DMS 273 treated with DMSO at 0.1 percent for 48 hours (cell line): ENCODE data around the gene NOL12.
"Not testable (repeated sequence)": the region's sequence is repeated elsewhere in the genome, so short reads cannot be mapped to it uniquely, and the experiment has no call there.

Experiments
- DNase-seq: peaks from one replicate; lab custom pipeline; 2025; lab: John Stamatoyannopoulos, UW

The NOL12 gene

DNA sequence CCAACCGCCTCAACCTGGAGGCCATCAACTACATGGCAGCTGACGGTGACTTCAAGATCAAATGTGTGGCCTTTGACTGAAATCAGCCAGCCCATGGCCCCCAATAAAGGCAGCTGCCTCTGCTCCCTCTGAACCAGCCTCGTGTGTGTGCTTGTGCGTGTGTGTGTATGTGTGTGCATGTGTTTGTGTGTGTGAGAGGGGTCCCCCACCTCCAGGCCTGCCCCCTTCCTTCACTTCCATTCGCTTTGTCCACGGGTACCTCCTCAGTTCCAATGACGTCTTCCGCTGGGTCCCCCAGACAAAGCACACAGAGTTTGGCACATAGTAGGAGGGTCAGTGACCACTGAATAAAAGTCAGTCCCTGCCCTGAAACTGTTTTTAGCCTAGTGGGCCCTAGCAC is 6.5 kb upstream of the NOL12 start:
- no peak for DNase-seq

GRCh38 chr22:37680191-37680851 is 5.8 kb upstream of the NOL12 start:
- DNase-seq, result no peak

- DNase-seq, result no peak
These were observed 5.1 kb upstream of the NOL12 start for GRCh38 chr22:37681001-37681424.

- DNase-seq, result peak; percentile 4
These were observed 4.5 kb upstream of the NOL12 start for GRCh38 chr22:37681556-37682049.

DNA sequence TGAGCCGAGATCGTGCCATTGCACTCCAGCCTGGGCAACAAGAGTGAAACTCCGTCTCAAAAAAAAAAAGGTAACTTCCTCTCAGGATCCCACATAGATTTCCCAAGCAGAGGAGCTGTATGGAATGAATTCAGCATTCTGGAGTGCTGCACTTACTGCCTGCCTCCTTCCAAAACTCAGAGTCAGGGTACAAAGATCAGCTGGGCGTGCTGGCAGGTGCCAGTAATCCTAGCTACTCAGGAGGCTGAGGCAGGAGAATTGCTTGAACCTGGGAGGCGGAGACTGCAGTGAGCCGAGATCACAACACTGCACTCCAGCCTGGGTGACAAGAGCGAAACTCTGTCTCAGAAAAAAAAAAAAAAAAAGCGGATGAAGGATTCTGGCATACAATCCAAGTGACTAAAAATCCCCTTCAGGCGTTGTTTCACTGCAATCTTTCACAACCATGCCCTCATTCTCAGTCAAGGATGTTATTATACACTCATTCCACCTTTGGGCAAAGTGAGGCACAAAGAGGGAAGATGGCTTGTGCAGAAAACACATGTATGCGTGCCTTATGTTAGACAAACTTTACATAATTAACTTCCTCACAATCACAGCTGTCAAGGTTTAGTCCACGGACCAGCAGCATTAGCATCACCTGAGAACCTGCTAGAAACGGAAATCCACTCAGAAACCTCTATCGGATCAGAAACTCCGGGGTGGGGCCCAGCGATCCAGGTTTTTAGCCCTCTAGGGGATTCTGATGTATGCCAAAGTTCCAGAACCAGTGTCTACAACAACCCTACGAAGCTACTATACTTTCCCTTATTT is 1.1 kb upstream of the NOL12 start:
- DNase-seq, result no peak

DNA sequence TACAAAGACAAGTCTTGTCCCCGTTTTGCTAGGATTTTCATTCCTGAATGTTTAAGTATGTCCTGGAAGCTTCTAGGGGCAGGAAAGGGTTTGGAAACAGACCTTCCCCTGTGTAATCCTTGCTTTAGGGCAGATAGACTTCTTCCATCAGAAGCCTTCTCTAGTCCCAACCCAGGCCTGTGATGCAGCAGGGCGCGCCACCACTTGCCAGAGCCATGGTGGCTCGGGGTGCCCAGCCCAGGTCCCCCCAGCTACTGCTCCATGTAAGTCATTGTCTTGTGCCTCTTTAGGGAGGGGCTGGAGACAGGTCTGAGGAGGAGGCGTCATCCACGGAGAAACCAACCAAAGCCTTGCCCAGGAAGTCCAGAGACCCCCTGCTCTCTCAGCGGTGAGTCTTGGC is 4.3 kb downstream of the NOL12 start:
- no peak for DNase-seq

GRCh38 chr22:37690901-37691504 is 4.9 kb downstream of the NOL12 start:
- DNase-seq, result no peak

GRCh38 chr22:37692627-37693285 is 6.6 kb downstream of the NOL12 start:
- DNase-seq, result no peak

- DNase-seq, result not testable (repeated sequence)
These were observed 8.0 kb downstream of the NOL12 start for GRCh38 chr22:37694131-37694530.

GRCh38 chr22:37696260-37696656 is 10.1 kb downstream of the NOL12 start:
- DNase-seq, result not testable (repeated sequence)

DNA sequence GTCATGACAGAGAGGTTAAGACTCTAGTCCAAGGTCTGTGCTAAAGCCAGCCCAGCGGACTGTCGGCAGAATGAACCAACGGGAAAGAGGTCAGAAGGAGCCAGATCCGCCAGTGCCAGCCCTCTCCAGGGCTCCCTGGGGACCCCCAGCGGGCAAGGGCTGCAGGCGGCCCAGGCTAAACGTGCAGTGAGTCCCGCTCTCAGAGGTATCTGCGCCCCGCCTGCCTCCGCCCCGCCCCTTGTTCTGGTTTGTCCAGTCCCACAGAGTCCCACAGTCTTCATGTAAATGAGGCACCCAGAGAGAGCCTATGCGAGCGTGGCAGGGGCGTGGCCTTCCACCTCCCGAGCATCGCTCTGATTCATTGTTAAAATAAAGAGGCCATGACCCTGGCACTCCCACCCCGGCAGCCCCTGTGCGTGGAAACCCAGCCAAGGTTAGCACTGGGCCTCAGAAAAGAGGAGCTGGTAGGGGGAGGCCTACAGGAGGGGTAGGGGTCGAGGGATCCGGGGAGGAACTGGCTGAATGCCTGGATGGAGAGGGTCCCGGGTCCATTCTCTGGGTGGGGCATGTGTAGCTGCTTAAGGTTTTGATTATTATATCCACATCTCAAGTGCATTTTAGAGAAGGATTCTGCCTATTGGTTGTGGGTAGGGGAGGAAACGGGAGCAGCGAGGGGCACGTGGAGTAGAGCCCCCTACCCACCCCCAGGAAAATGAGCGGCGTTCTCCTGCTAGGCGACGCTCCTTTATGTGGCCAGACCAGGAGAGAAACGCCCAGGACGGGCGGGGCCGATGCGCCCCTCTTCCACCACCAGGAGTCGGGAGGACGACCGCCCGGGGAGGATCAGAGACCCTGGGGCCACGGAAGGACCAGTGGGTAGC is 10.8 kb downstream of the NOL12 start, which contains the start of gene TRIOBP:
Gene TRIOBP, plus strand, starts transcription at position 392 of the 881 bp plus-strand sequence. CDS start 4,318 bp downstream, outside the sequence.
- DNase-seq, result peak; percentile 91

GRCh38 chr22:37697538-37697835 is 11.3 kb downstream of the NOL12 start:
- no peak for DNase-seq

DNA sequence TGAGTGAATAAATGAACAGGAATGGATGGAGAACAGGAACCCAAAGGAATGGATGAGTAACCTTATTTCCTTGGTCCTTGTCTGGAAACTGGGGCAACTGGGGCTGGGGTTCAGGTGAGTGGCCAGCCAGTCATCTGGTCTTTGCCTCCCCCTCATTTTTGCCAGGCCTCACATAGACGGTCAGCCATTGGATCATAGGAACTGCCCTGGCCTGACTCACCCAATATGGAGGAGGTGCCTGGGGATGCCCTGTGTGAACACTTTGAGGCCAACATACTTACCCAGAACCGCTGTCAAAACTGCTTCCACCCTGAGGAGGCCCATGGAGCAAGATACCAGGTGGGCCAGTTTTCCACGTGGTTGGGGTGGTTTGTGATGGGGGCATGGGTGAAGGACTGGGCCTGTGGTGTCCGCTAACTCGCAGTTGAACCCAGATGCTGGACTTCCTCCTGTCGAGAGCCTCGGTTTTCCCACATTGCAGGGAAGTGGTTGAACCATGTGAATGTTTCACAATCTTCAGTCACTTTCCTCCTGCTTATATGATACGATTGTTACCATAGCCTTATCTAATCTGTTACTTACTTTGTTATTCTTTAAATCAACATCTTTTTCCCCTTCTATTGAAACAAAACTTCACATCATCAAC is 15.1 kb downstream of the NOL12 start:
- DNase-seq, result no peak

DNA sequence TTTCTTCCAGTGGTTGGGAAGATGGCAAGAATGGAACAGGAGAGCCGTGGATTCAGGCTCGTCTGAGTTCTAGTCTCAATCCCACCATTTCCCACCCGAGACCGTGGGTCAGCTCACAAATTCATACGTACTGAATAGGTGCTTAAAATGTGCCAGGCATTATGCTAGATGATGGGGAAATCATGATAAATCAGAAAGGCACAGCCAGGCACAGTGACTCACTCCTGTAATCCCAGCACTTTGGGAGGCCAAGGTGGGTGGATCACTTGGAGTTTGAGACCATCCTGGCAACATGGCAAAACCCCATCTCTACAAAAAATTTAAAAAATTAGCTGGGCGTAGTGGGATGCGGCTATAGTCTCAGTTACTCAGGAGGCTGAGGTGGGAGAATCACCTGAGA is 17.8 kb downstream of the NOL12 start:
- no peak for DNase-seq

- no peak for DNase-seq
These were observed 18.5 kb downstream of the NOL12 start for GRCh38 chr22:37704645-37705044.

GRCh38 chr22:37705205-37705604 is 19.1 kb downstream of the NOL12 start:
- DNase-seq, result no peak

GRCh38 chr22:37708580-37709444 is 22.7 kb downstream of the NOL12 start:
- no peak for DNase-seq

DNA sequence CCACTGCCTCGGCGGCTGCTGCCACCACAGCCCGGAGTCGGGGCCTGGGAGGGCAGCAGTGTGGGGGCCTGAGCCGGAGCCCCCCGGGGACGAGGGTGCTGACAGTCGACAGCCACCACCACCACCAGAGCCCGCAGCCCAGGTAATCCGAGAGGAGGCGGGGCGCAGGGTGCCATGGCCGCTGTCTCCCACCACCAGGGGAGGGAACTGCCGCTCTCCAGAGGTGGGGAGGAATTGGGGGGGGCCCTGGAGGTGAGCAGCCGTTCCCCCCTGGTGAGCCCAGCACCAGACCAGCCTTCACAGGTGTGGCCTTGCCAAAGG is 23.3 kb downstream of the NOL12 start:
- no peak for DNase-seq

GRCh38 chr22:37710675-37711074 is 24.5 kb downstream of the NOL12 start:
- DNase-seq, result no peak

DNA sequence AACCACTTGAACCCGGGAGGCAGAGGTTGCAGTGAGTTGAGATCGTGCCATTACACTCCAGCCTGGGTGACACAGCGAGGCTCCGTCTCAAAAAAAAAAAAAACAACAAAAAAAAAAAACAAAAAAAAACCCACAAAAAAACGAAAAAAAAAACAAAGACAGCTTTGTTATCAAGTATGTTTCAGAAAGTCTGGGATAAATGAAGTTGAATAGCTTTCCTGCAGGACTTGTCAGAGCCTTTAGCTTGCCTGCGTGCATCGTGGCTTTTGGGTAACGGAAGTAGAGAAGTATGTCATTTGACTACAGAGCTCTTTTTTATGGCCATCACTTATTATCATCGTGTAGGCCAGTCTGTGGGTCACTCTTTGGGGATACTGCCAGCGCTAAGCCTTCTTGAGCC is 25.3 kb downstream of the NOL12 start:
- no peak for DNase-seq
